GM12878 (cell line): ENCODE data around the gene MRAS. TPM values are rescaled to one million over a fixed set of nuclear protein-coding genes. Genes with fewer than 3 reads are reported as not detected.

Experiments
- ATAC-seq: fragments of 200-7000 bp; cut with Tn5 transposase; 3 replicates; pipeline ENCODE4 v1.9.1; 2020; ENCODE audit warnings: mild to moderate bottlenecking, moderate library complexity
- BruUV-seq: library from RNA; stranded (reverse); fragments of 400-500 nt; replicated peaks from 2 replicates; lab custom pipeline; 2021; lab: Mats Ljungman, UMichigan
- CTCF ChIA-PET: fragments of 300-600 bp; sonication (Branson Sonifier 250); formaldehyde crosslinking; extraction: SDS; loops from one replicate; lab custom pipeline; 2021; ENCODE audit warnings: inconsistent platforms; lab: Yijun Ruan, JAX
- POLR2A ChIA-PET: fragments of 350-600 bp; formaldehyde crosslinking; extraction: SDS; loops from one replicate; lab custom pipeline; 2021; ENCODE audit warnings: inconsistent platforms; lab: Charles Lee
- RAD21 ChIA-PET: fragments of 300-600 bp; sonication (Branson Sonifier 250); formaldehyde crosslinking; loops from one replicate; lab custom pipeline; 2023; ENCODE audit warnings: antibody characterized with exemption; ENCODE audit not compliant: unreplicated experiment; lab: Charles Lee
- SMC1A ChIA-PET: fragments of 300-600 bp; sonication (Branson Sonifier 250); formaldehyde crosslinking; loops from one replicate; lab custom pipeline; 2023; ENCODE audit not compliant: unreplicated experiment, uncharacterized antibody; lab: Charles Lee
- DNase-seq: peaks from one replicate; pipeline ENCODE4 v3.0.0-alpha.2; 2011; ENCODE audit warnings: low read depth, low spot score
- FAIRE-seq: peaks from 3 replicates; lab custom pipeline; 2011; peaks lifted over from hg19 to GRCh38; lab: Jason Lieb, UNC
- H2AFZ ChIP-seq: 2 replicates; pipeline ENCODE4 v1.6.0; 2011; ENCODE audit warnings: low read depth, low read length, control low read depth; ENCODE audit not compliant: control insufficient read depth
- H3K27ac ChIP-seq: 2 replicates; pipeline ENCODE4 v1.5.1; 2011; ENCODE audit warnings: control low read depth; ENCODE audit not compliant: control insufficient read depth, insufficient read depth
- H3K27me3 ChIP-seq, 2 experiments: replicated peaks in 1 of 2; 2 replicates each; pipeline versions ENCODE4 v1.6.0 to v1.6.1; 2011; ENCODE audit warnings: low read length in 1 of 2; ENCODE audit not compliant: control insufficient read depth in 2 of 2, insufficient read depth in 2 of 2
- H3K36me3 ChIP-seq, 2 experiments: 2 replicates each; pipeline ENCODE4 v1.5.1; 2011; ENCODE audit warnings: low read length in 1 of 2; ENCODE audit not compliant: control insufficient read depth in 2 of 2, insufficient read depth in 2 of 2
- H3K4me1 ChIP-seq: 2 replicates; pipeline ENCODE4 v1.6.1; 2011; ENCODE audit warnings: mild to moderate bottlenecking, low read length, moderate library complexity, mixed read lengths; ENCODE audit not compliant: control insufficient read depth, insufficient read depth
- H3K4me2 ChIP-seq: 2 replicates; pipeline ENCODE4 v1.6.0; 2011; ENCODE audit warnings: control low read depth; ENCODE audit not compliant: control insufficient read depth, insufficient read depth
- H3K4me3 ChIP-seq: fragments of 200-600 bp; sonication (generic); 2 replicates; pipeline ENCODE4 v1.5.1; 2016
- H3K79me2 ChIP-seq: 2 replicates; pipeline ENCODE4 v1.6.0; 2011; ENCODE audit warnings: low read length; ENCODE audit not compliant: control insufficient read depth, insufficient read depth
- H3K9ac ChIP-seq: 2 replicates; pipeline ENCODE4 v1.8.0; 2011; ENCODE audit warnings: low read length, control low read depth, mixed read lengths; ENCODE audit not compliant: control insufficient read depth, insufficient read depth
- H3K9me3 ChIP-seq: replicated peaks from 3 replicates; pipeline ENCODE4 v1.5.1; 2011; ENCODE audit warnings: mild to moderate bottlenecking, low read length; ENCODE audit not compliant: control insufficient read depth, insufficient read depth
- H4K20me1 ChIP-seq: 2 replicates; pipeline ENCODE4 v1.6.0; 2011; ENCODE audit not compliant: control insufficient read depth, insufficient read depth
- CEBPB ChIP-seq, 2 experiments: fragments of 150-350 bp in 1 of 2; IDR thresholded peaks; 2 replicates each; pipeline ENCODE4 v1.6.1; 2012 to 2014; ENCODE audit warnings: low read depth in 2 of 2, low read length in 2 of 2, borderline replicate concordance in 1 of 2, inconsistent platforms in 1 of 2
- CHD2 ChIP-seq: IDR thresholded peaks from 2 replicates; pipeline ENCODE4 v1.6.1; 2011; ENCODE audit warnings: low read depth, low read length, improper control_type of control experiment, borderline replicate concordance
- ETV6 ChIP-seq, 2 experiments: fragments of 450-650 bp in 1 of 2; IDR thresholded peaks in 1 of 2; conservative IDR thresholded peaks in 1 of 2; 2 replicates each; pipeline ENCODE4 v1.6.1; 2014; ENCODE audit warnings: antibody characterized with exemption in 1 of 2, borderline replicate concordance in 1 of 2, low read depth in 1 of 2, mild to moderate bottlenecking in 1 of 2, moderate library complexity in 1 of 2
- KAT2A ChIP-seq: conservative IDR thresholded peaks from 2 replicates; pipeline ENCODE4 v1.6.1; 2011; ENCODE audit warnings: low read depth, low read length; ENCODE audit not compliant: control insufficient read depth
- KDM1A ChIP-seq: fragments of 200-600 bp; sonication (generic); IDR thresholded peaks from 2 replicates; pipeline ENCODE4 v1.6.1; 2016; ENCODE audit warnings: borderline replicate concordance
- RUNX3 ChIP-seq: IDR thresholded peaks from 2 replicates; pipeline ENCODE4 v1.6.1; 2012; ENCODE audit warnings: low read length, inconsistent platforms
- SMAD5 ChIP-seq: IDR thresholded peaks from 2 replicates; pipeline ENCODE4 v1.6.1; 2016; ENCODE audit warnings: antibody characterized with exemption, low read depth
- SP1 ChIP-seq: IDR thresholded peaks from one replicate; pipeline ENCODE4 v1.6.1; 2011; ENCODE audit warnings: low read depth, low read length
- SREBF2 ChIP-seq: IDR thresholded peaks from 2 replicates; pipeline ENCODE4 v1.6.1; 2012; ENCODE audit warnings: mild to moderate bottlenecking, low read length
- STAT1 ChIP-seq: fragments of 450-650 bp; conservative IDR thresholded peaks from 2 replicates; pipeline ENCODE4 v1.6.1; 2014; ENCODE audit warnings: antibody characterized with exemption, mild to moderate bottlenecking
- TARDBP ChIP-seq: IDR thresholded peaks from 2 replicates; pipeline ENCODE4 v1.6.1; 2016; ENCODE audit warnings: borderline replicate concordance
- ZBED1 ChIP-seq: IDR thresholded peaks from 2 replicates; pipeline ENCODE4 v1.6.1; 2016; ENCODE audit warnings: borderline replicate concordance
- ZNF622 ChIP-seq: fragments of 450-650 bp; IDR thresholded peaks from 2 replicates; pipeline ENCODE4 v1.6.1; 2017; ENCODE audit warnings: mild to moderate bottlenecking, inconsistent platforms
- WGBS: methylation state at CpG from one replicate; pipeline ENCODE4 v1.1.6; 2016; ENCODE audit warnings: low lambda C conversion rate; ENCODE audit not compliant: insufficient replicate concordance, insufficient coverage; ENCODE audit errors: missing lambda C conversion rate; 5-methylcytosine and 5-hydroxymethylcytosine counted together
- in situ Hi-C: fragments of 300-500 bp; cut with MboI; formaldehyde crosslinking; loops from 9 replicates; pipeline ENCODE4 v1.14.3; 2018; ENCODE audit warnings: mixed read lengths
- intact Hi-C: fragments of 100-400 bp; cut with micrococcal nuclease; formaldehyde crosslinking; loops from one replicate; pipeline ENCODE4 v1.14.2; 2022; ENCODE audit not compliant: unreplicated experiment
- polyA plus RNA-seq, 11 experiments: library from polyadenylated mRNA; depleted of rRNA in 4 of 11; unstranded in 6 of 11; stranded (reverse) in 5 of 11; fragments of >200 nt; fragmentation: Nextera tagmentation in 4 of 11; fragmentation: Illumina TruSeq in 1 of 11; extraction: Ambion mirVana in 4 of 11; extraction: Trizol in 1 of 11; gene quantifications; 1 replicate in 1 of 11; 2 replicates in 10 of 11; pipeline versions ENCODE4 v1.2.1 to v1.2.3, GENCODE V29; 2011 to 2016; ENCODE audit warnings: inconsistent platforms in 2 of 11, missing spikeins in 2 of 11, low read depth in 1 of 11
- total RNA-seq, 4 experiments: library from RNA; depleted of rRNA in 3 of 4; stranded (reverse); fragments of >200 nt in 3 of 4; fragmentation: Illumina TruSeq in 1 of 4; extraction: Trizol in 1 of 4; gene quantifications; 2 replicates each; pipeline versions ENCODE4 v1.2.1 to v1.2.3, GENCODE V29; 2013 to 2021
- TF ChIP-seq, protein P1 (sequence below): fragments of 450-650 bp; IDR thresholded peaks from 2 replicates; pipeline ENCODE4 v1.6.1; 2016; ENCODE audit warnings: mild to moderate bottlenecking
- TF ChIP-seq, protein P2 (sequence below): fragments of 450-650 bp; formaldehyde crosslinking; IDR thresholded peaks from 2 replicates; pipeline ENCODE4 v1.4.0; 2022; ENCODE audit warnings: mild to moderate bottlenecking, moderate library complexity
- TF ChIP-seq, protein P3 (sequence below): IDR thresholded peaks from 2 replicates; pipeline ENCODE4 v1.6.1; 2012; ENCODE audit warnings: improper control_type of control experiment, low read depth, low read length; ENCODE audit not compliant: insufficient replicate concordance

Gene MRAS
- total and polyA plus RNA-seq, 10 of the 15 experiments (the other 5 are each of a cell fraction or from before 2014, with no cell fraction given), result 0.01 to 0.44 (median 0.17) TPM; not detected in 6

DNA sequence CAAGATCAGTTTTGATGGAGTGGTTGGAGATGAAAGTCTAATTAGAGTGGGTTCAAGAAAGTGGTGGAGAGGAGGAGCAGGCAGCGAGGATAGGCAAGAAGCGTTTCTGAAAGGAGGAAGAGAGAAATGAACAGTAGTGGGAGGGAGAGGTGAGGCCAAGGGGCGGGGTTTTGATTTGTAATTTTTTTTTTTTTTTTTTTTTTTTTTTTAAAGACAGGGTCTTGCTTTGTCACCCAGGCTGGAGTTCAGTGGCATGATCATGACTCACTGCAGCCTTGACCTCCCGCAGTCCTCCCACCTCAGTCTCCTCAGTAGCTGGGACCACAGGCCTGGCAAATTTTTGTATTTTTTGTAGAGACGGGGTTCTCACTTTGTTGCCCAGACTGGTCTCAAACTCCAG lies 36.6 kb downstream of the MRAS start:
- FAIRE-seq, result no peak
- in situ Hi-C loops (no loop called here), intact Hi-C loops (no loop called here)
- Histone ChIP-seq H4K20me1 (no peaks in the 10 kb centered on the region), H3K27ac (no peak overlapping the region), H3K4me2 (no peak overlapping the region), H3K4me3 (no peak overlapping the region), H3K4me1 (no peaks in the 10 kb centered on the region), H3K36me3 (no peaks in the 10 kb centered on the region), H2AFZ (no peak overlapping the region), H3K27me3 (peaks cover 0 to 7% of the 10 kb centered on the region in 2 experiments; a peak in 3 of 4 replicates), H3K9ac (no peak overlapping the region), H3K9me3 (no peaks in the 10 kb centered on the region), H3K79me2 (no peaks in the 10 kb centered on the region)
- WGBS, result 45% methylated on average over 4 of the region's 5 CpGs
- BruUV-seq, result no TSS peak
- DNase-seq, result no peak
- RAD21 ChIA-PET, result no interaction called here
- POLR2A ChIA-PET, result no interaction called here
- CTCF ChIA-PET, result no interaction called here
- SMC1A ChIA-PET, result no interaction called here
- ATAC-seq, result no peak
- no peak for TF ChIP-seq KAT2A
- TF ChIP-seq CEBPB (IDR thresholded peaks at IDR 0.05; ENCODE audit: borderline replicate concordance in 1 of 2, low read depth in 2 of 2, low read length in 2 of 2), result no peak
- TF ChIP-seq SP1, result no peak
- no peak for TF ChIP-seq ZNF622
- TF ChIP-seq SREBF2, result no peak
- TF ChIP-seq TARDBP, result no peak
- TF ChIP-seq ZBED1, result no peak
- no peak for TF ChIP-seq SMAD5
- no peak for TF ChIP-seq ETV6 (conservative IDR thresholded peaks at IDR 0.05 in 1 of 2, IDR thresholded peaks at IDR 0.05 in 1 of 2; ENCODE audit: borderline replicate concordance in 1 of 2, low read depth in 1 of 2)
- no peak for TF ChIP-seq STAT1
- TF ChIP-seq, protein P1, sequence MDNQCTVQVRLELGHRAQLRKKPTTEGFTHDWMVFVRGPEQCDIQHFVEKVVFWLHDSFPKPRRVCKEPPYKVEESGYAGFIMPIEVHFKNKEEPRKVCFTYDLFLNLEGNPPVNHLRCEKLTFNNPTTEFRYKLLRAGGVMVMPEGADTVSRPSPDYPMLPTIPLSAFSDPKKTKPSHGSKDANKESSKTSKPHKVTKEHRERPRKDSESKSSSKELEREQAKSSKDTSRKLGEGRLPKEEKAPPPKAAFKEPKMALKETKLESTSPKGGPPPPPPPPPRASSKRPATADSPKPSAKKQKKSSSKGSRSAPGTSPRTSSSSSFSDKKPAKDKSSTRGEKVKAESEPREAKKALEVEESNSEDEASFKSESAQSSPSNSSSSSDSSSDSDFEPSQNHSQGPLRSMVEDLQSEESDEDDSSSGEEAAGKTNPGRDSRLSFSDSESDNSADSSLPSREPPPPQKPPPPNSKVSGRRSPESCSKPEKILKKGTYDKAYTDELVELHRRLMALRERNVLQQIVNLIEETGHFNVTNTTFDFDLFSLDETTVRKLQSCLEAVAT, result no peak
- no peak for TF ChIP-seq RUNX3
- TF ChIP-seq, protein P2, sequence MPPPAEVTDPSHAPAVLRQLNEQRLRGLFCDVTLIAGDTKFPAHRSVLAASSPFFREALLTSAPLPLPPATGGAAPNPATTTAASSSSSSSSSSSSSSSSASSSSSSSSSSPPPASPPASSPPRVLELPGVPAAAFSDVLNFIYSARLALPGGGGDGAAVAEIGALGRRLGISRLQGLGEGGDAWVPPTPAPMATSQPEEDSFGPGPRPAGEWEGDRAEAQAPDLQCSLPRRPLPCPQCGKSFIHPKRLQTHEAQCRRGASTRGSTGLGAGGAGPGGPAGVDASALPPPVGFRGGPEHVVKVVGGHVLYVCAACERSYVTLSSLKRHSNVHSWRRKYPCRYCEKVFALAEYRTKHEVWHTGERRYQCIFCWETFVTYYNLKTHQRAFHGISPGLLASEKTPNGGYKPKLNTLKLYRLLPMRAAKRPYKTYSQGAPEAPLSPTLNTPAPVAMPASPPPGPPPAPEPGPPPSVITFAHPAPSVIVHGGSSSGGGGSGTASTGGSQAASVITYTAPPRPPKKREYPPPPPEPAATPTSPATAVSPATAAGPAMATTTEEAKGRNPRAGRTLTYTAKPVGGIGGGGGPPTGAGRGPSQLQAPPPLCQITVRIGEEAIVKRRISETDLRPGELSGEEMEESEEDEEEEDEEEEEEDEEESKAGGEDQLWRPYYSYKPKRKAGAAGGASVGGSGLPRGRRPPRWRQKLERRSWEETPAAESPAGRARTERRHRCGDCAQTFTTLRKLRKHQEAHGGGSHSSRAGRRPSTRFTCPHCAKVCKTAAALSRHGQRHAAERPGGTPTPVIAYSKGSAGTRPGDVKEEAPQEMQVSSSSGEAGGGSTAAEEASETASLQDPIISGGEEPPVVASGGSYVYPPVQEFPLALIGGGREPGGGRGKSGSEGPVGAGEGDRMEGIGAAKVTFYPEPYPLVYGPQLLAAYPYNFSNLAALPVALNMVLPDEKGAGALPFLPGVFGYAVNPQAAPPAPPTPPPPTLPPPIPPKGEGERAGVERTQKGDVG (CRISPR knock-in tag), result no peak
- no peak for TF ChIP-seq CHD2
- TF ChIP-seq KDM1A, result no peak
- TF ChIP-seq, protein P3, sequence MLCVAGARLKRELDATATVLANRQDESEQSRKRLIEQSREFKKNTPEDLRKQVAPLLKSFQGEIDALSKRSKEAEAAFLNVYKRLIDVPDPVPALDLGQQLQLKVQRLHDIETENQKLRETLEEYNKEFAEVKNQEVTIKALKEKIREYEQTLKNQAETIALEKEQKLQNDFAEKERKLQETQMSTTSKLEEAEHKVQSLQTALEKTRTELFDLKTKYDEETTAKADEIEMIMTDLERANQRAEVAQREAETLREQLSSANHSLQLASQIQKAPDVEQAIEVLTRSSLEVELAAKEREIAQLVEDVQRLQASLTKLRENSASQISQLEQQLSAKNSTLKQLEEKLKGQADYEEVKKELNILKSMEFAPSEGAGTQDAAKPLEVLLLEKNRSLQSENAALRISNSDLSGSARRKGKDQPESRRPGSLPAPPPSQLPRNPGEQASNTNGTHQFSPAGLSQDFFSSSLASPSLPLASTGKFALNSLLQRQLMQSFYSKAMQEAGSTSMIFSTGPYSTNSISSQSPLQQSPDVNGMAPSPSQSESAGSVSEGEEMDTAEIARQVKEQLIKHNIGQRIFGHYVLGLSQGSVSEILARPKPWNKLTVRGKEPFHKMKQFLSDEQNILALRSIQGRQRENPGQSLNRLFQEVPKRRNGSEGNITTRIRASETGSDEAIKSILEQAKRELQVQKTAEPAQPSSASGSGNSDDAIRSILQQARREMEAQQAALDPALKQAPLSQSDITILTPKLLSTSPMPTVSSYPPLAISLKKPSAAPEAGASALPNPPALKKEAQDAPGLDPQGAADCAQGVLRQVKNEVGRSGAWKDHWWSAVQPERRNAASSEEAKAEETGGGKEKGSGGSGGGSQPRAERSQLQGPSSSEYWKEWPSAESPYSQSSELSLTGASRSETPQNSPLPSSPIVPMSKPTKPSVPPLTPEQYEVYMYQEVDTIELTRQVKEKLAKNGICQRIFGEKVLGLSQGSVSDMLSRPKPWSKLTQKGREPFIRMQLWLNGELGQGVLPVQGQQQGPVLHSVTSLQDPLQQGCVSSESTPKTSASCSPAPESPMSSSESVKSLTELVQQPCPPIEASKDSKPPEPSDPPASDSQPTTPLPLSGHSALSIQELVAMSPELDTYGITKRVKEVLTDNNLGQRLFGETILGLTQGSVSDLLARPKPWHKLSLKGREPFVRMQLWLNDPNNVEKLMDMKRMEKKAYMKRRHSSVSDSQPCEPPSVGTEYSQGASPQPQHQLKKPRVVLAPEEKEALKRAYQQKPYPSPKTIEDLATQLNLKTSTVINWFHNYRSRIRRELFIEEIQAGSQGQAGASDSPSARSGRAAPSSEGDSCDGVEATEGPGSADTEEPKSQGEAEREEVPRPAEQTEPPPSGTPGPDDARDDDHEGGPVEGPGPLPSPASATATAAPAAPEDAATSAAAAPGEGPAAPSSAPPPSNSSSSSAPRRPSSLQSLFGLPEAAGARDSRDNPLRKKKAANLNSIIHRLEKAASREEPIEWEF, result no peak
